ENCODE measurements around the gene HBD. TPM values are rescaled to one million over a fixed set of nuclear protein-coding genes. Genes with fewer than 3 reads are reported as not detected.

The HBD gene
- total RNA-seq, 4 donors from 2014 or later = not detected

- Histone ChIP-seq H3K27ac (no peak overlapping the region), H3K27me3 (no peaks in the 10 kb centered on the region), H3K4me1 (no peaks in the 10 kb centered on the region), H3K4me3 (no peak overlapping the region), H3K36me3 (no peaks in the 10 kb centered on the region), H3K9me3 (no peaks in the 10 kb centered on the region)
- no peak for TF ChIP-seq CTCF (IDR thresholded peaks at IDR 0.05)
- TF ChIP-seq POLR2A (IDR thresholded peaks at IDR 0.05) = no peak
- no peak for TF ChIP-seq EP300 (IDR thresholded peaks at IDR 0.05)
- no peak for TF ChIP-seq POLR2AphosphoS5 (IDR thresholded peaks at IDR 0.05)
- no peak for ATAC-seq
- WGBS, 2 donors (ENCODE audit: low coverage in 1 of 2) = 83 to 100% methylated on average over 1 to 2 of the region's 2 CpGs
These were observed 1.5 kb downstream of the HBD start for GRCh38 chr11:5232821-5233220.

GRCh38 chr11:5232176-5232575 is 2.1 kb downstream of the HBD start:
- no peak overlapping the region for H3K4me3 ChIP-seq
- TF ChIP-seq POLR2AphosphoS5 (IDR thresholded peaks at IDR 0.05) = no peak
- TF ChIP-seq POLR2A (IDR thresholded peaks at IDR 0.05) = no peak
- no peaks in the 10 kb centered on the region for H3K9me3 ChIP-seq
- H3K36me3 ChIP-seq = no peaks in the 10 kb centered on the region
- H3K4me1 ChIP-seq = no peaks in the 10 kb centered on the region
- H3K27ac ChIP-seq = no peak overlapping the region
- 58 to 69% methylated on average over 3 of the region's 3 CpGs for WGBS, 2 donors (ENCODE audit: low coverage in 1 of 2)
- H3K27me3 ChIP-seq = no peaks in the 10 kb centered on the region
- no peak for ATAC-seq

GRCh38 chr11:5231111-5231510 is 3.2 kb downstream of the HBD start:
- 74 to 90% methylated on average over 2 of the region's 2 CpGs for WGBS, 2 donors (ENCODE audit: low coverage in 1 of 2)
- H3K4me3 ChIP-seq = no peak overlapping the region

GRCh38 chr11:5230266-5230665 is 4.0 kb downstream of the HBD start:
- no peaks in the 10 kb centered on the region for H3K9me3 ChIP-seq
- 67 to 69% methylated on average over 1 of the region's 1 CpG for WGBS, 2 donors (ENCODE audit: low coverage in 1 of 2)
- H3K4me3 ChIP-seq = no peak overlapping the region
- no peak for TF ChIP-seq EP300 (IDR thresholded peaks at IDR 0.05)
- no peak for TF ChIP-seq POLR2A (IDR thresholded peaks at IDR 0.05)
- no peak for TF ChIP-seq POLR2AphosphoS5 (IDR thresholded peaks at IDR 0.05)
- no peak for TF ChIP-seq CTCF (IDR thresholded peaks at IDR 0.05)
- H3K36me3 ChIP-seq = no peaks in the 10 kb centered on the region
- H3K27me3 ChIP-seq = no peaks in the 10 kb centered on the region
- H3K4me1 ChIP-seq = no peaks in the 10 kb centered on the region
- no peak for ATAC-seq
- H3K27ac ChIP-seq = no peak overlapping the region

More at GRCh38 chr11:5231111-5231510, 3.2 kb downstream of the HBD start:
- no peaks in the 10 kb centered on the region for H3K4me1 ChIP-seq
- no peaks in the 10 kb centered on the region for H3K36me3 ChIP-seq
- H3K27me3 ChIP-seq = no peaks in the 10 kb centered on the region
- H3K9me3 ChIP-seq = no peaks in the 10 kb centered on the region
- no peak overlapping the region for H3K27ac ChIP-seq
- TF ChIP-seq EP300 (IDR thresholded peaks at IDR 0.05) (no peak), POLR2AphosphoS5 (IDR thresholded peaks at IDR 0.05) (no peak), CTCF (IDR thresholded peaks at IDR 0.05) (no peak)
- ATAC-seq = no peak

GRCh38 chr11:5229796-5230195 is 4.5 kb downstream of the HBD start:
- TF ChIP-seq POLR2A (IDR thresholded peaks at IDR 0.05) (no peak), CTCF (IDR thresholded peaks at IDR 0.05) (no peak), EP300 (IDR thresholded peaks at IDR 0.05) (no peak), POLR2AphosphoS5 (IDR thresholded peaks at IDR 0.05) (no peak)
- WGBS, 2 donors (ENCODE audit: low coverage in 1 of 2) = 65 to 68% methylated on average over 2 of the region's 2 CpGs
- H3K36me3 ChIP-seq = no peaks in the 10 kb centered on the region
- H3K4me3 ChIP-seq = no peak overlapping the region
- H3K27ac ChIP-seq = no peak overlapping the region
- ATAC-seq = no peak
- no peaks in the 10 kb centered on the region for H3K4me1 ChIP-seq
- no peaks in the 10 kb centered on the region for H3K9me3 ChIP-seq
- H3K27me3 ChIP-seq = no peaks in the 10 kb centered on the region
